B cell (primary cell): Measurements from ENCODE around the gene PTPMT1. TPM values are rescaled to one million over a fixed set of nuclear protein-coding genes. Genes with fewer than 3 reads are reported as not detected.

ENCODE experiments used
- ATAC-seq: fragments of 200-7000 bp; cut with Tn5 transposase; one replicate; pipeline ENCODE4 v1.10.0; 2021; ENCODE audit warnings: low read depth, mild to moderate bottlenecking, moderate number of reproducible peaks, moderate library complexity
- CTCF ChIA-PET: fragments of 350-600 bp; sonication (Branson Sonifier 250); formaldehyde crosslinking; loops from one replicate; lab custom pipeline; 2021; ENCODE audit warnings: antibody characterized with exemption, inconsistent platforms; lab: Charles Lee
- POLR2A ChIA-PET: fragments of 350-600 bp; sonication (Branson Sonifier 250); formaldehyde crosslinking; loops from one replicate; lab custom pipeline; 2021; ENCODE audit warnings: antibody characterized with exemption; lab: Charles Lee
- DNase-seq: peaks from one replicate; pipeline ENCODE4 v3.0.0; 2013
- H2AFZ ChIP-seq: 2 replicates; pipeline ENCODE4 v1.6.1; 2012; ENCODE audit warnings: mild to moderate bottlenecking, low read depth, low read length; ENCODE audit not compliant: insufficient read depth, poor library complexity, severe bottlenecking
- H3K27ac ChIP-seq, 2 donors: 1 replicate in 1 of 2; 2 replicates in 1 of 2; pipeline ENCODE4 v1.5.1; 2012 to 2013; ENCODE audit warnings: low read length in 2 of 2, mild to moderate bottlenecking in 2 of 2, moderate library complexity in 1 of 2
- H3K27me3 ChIP-seq, 4 experiments: fragments of 200-600 bp in 1 of 4; sonication (generic) in 1 of 4; replicated peaks in 1 of 4; 1 replicate in 2 of 4; 2 replicates in 2 of 4; pipeline versions ENCODE4 v1.6.1 to v1.7.0; 2013 to 2016; ENCODE audit warnings: low read length in 3 of 4, mild to moderate bottlenecking in 2 of 4, mixed read lengths in 1 of 4, moderate library complexity in 1 of 4; ENCODE audit not compliant: insufficient read depth in 4 of 4, control insufficient read depth in 3 of 4; ENCODE audit errors: control extremely low read depth in 1 of 4
- H3K36me3 ChIP-seq, 2 experiments: replicated peaks in 1 of 2; 1 replicate in 1 of 2; 2 replicates in 1 of 2; pipeline versions ENCODE4 v1.6.1 to v1.7.1; 2013; ENCODE audit warnings: low read length in 1 of 2; ENCODE audit not compliant: insufficient read depth in 2 of 2, control insufficient read depth in 1 of 2; ENCODE audit errors: control extremely low read depth in 1 of 2, extremely low read depth in 1 of 2
- H3K4me1 ChIP-seq, 2 donors: fragments of 200-600 bp in 1 of 2; sonication (generic) in 1 of 2; 1 replicate in 1 of 2; 2 replicates in 1 of 2; pipeline versions ENCODE4 v1.5.1 to v1.6.1; 2013 to 2017; ENCODE audit warnings: low read length in 2 of 2; ENCODE audit not compliant: control insufficient read depth in 2 of 2, insufficient read depth in 2 of 2
- H3K4me2 ChIP-seq: replicated peaks from 2 replicates; pipeline ENCODE3; 2012; ENCODE audit warnings: mild to moderate bottlenecking, low read depth, low read length; ENCODE audit not compliant: poor library complexity, severe bottlenecking
- H3K4me3 ChIP-seq, 5 experiments: fragments of 200-600 bp in 1 of 5; sonication (generic) in 1 of 5; 1 replicate in 3 of 5; 2 replicates in 2 of 5; pipeline versions ENCODE4 v1.5.1 to v1.7.0; 2011 to 2016; ENCODE audit warnings: low read length in 4 of 5, mild to moderate bottlenecking in 4 of 5, low read depth in 2 of 5, control low read depth in 1 of 5, moderate library complexity in 1 of 5; ENCODE audit not compliant: insufficient read depth in 1 of 5; ENCODE audit errors: control extremely low read depth in 1 of 5, extremely low read depth in 1 of 5
- H3K79me2 ChIP-seq: fragments of 200-600 bp; sonication (generic); one replicate; pipeline ENCODE4 v1.6.0; 2016; ENCODE audit warnings: low read length; ENCODE audit not compliant: control insufficient read depth, insufficient read depth
- H3K9ac ChIP-seq: fragments of 200-600 bp; sonication (generic); 2 replicates; pipeline ENCODE4 v1.6.1; 2017; ENCODE audit warnings: mild to moderate bottlenecking, low read length, moderate library complexity
- H3K9me3 ChIP-seq, 3 donors: one replicate each; pipeline versions ENCODE4 v1.6.1 to v1.7.1; 2013; ENCODE audit warnings: low read length in 2 of 3; ENCODE audit not compliant: control insufficient read depth in 2 of 3, insufficient read depth in 1 of 3; ENCODE audit errors: control extremely low read depth in 1 of 3
- H4K20me1 ChIP-seq: 2 replicates; pipeline ENCODE4 v1.6.0; 2012; ENCODE audit warnings: mild to moderate bottlenecking, low read length; ENCODE audit not compliant: insufficient read depth, control insufficient read depth, poor library complexity, severe bottlenecking
- H3K27ac Mint-ChIP-seq: one replicate; pipeline ENCODE4 v1.8.0; 2021; ENCODE audit warnings: mixed read lengths
- H3K27me3 Mint-ChIP-seq: one replicate; pipeline ENCODE4 v1.8.0; 2021; ENCODE audit warnings: mixed read lengths
- H3K4me1 Mint-ChIP-seq: one replicate; pipeline ENCODE4 v1.8.0; 2021; ENCODE audit warnings: mixed read lengths
- H3K4me3 Mint-ChIP-seq: one replicate; pipeline ENCODE4 v1.8.0; 2021; ENCODE audit warnings: mixed read lengths
- H3K9me3 Mint-ChIP-seq: one replicate; pipeline ENCODE4 v1.8.0; 2022; ENCODE audit warnings: mixed read lengths; ENCODE audit not compliant: insufficient read depth
- CTCF ChIP-seq: fragments of 200-600 bp; IDR thresholded peaks from one replicate; pipeline ENCODE4 v1.8.0; 2022; ENCODE audit warnings: antibody characterized with exemption, mild to moderate bottlenecking
- EZH2 ChIP-seq: IDR thresholded peaks from 2 replicates; pipeline ENCODE4 v1.6.1; 2012; ENCODE audit warnings: borderline replicate concordance, low read depth, mild to moderate bottlenecking, moderate library complexity, low read length; ENCODE audit not compliant: insufficient read depth, poor library complexity, severe bottlenecking
- WGBS: methylation state at CpG from one replicate; pipeline ENCODE4 v1.1.5; 2013; ENCODE audit warnings: missing lambda C conversion rate; ENCODE audit not compliant: insufficient coverage; 5-methylcytosine and 5-hydroxymethylcytosine counted together
- intact Hi-C: fragments of 100-400 bp; cut with micrococcal nuclease; formaldehyde crosslinking; loops from one replicate; pipeline ENCODE4 v1.10.0; 2022
- polyA plus RNA-seq: library from polyadenylated mRNA; depleted of rRNA; stranded (reverse); fragments of >200 nt; gene quantifications from 2 replicates; pipeline ENCODE4 v1.2.3, GENCODE V29; 2012
- total RNA-seq, 2 donors: library from RNA; stranded (reverse); fragments of 120-200 nt in 1 of 2; gene quantifications; 1 replicate in 1 of 2; 2 replicates in 1 of 2; pipeline versions ENCODE4 v1.2.3 to v1.2.4, GENCODE V29; 2013 to 2022

The PTPMT1 gene
- total and polyA plus RNA-seq, 2 donors (not counting 1 experiment from before 2014, with no cell fraction given): 20.8 to 35.7 TPM

DNA sequence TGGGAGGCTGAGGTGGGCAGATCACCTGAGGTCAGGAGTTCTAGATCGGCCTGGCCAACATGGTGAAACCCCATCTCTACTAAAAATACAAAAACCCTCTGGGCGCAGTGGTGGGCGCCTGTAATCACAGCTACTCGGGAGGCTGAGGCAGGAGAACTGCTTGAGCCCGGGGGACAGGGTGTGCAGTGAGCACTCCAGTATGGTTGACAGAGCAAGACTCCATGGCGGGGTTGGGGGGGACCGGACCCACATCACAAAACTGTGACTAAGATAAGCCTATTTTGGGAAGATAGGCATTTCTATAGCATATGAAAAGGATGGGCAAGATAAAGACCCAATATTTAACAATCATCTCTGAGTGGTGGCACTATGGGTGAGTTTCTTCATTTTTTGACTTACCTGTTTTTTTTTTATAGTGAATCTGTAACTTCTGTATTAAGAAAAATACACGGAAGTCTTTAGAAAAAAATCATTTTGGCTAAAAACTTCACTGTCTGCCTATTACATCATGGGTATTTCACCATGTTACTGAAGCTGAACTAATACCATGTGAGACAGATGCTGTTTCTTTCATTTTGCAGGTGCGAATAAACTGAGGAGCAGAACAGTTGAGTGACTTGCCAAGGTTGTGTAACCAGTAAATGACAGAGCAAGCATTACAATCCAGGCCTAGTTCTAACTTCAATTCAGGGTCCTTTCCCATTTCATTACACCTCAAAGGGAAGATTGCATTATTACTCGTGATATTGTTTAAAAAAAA lies 14.9 kb upstream of the PTPMT1 start:
- Histone ChIP-seq H3K4me1 (peaks cover 31 to 32% of the 10 kb centered on the region in 2 donors), H3K27ac (peak overlapping the region; percentile 3 to 88), H3K9me3 (no peaks in the 10 kb centered on the region), H3K79me2 (peaks cover 89% of the 10 kb centered on the region), H3K36me3 (no peaks in the 10 kb centered on the region), H3K4me2 (peak overlapping the region; percentile 90), H4K20me1 (peaks cover 36% of the 10 kb centered on the region), H3K9ac (no peak overlapping the region), H2AFZ (no peak overlapping the region), H3K4me3 (no peak overlapping the region), H3K27me3 (no peaks in the 10 kb centered on the region)
- Mint-ChIP-seq H3K27ac (peak overlapping the region; percentile 12), H3K27me3 (no peaks in the 10 kb centered on the region), H3K4me1 (peaks cover 49% of the 10 kb centered on the region), H3K9me3 (no peaks in the 10 kb centered on the region), H3K4me3 (peak overlapping the region; percentile 99)
- POLR2A ChIA-PET: interaction anchor here (0.6 to 0.7 kb wide), 2 partner anchors 93 to 211 kb away, joined by 3 to 4 read pairs; no protein-coding TSS in a partner anchor
- WGBS: 68% methylated on average over 6 of the region's 10 CpGs
- TF ChIP-seq EZH2: no peak
- CTCF ChIA-PET: interaction anchor here (1.4 kb wide), 1 partner anchor 12 kb away, joined by 3 read pairs; no protein-coding TSS in a partner anchor
- ATAC-seq (no peak), DNase-seq (peak; percentile 40)
- intact Hi-C loops: loop anchor here (10.0 kb wide), 2 partner anchors 616 to 1616 kb away; partner anchors contain the start of gene CSTPP1

DNA sequence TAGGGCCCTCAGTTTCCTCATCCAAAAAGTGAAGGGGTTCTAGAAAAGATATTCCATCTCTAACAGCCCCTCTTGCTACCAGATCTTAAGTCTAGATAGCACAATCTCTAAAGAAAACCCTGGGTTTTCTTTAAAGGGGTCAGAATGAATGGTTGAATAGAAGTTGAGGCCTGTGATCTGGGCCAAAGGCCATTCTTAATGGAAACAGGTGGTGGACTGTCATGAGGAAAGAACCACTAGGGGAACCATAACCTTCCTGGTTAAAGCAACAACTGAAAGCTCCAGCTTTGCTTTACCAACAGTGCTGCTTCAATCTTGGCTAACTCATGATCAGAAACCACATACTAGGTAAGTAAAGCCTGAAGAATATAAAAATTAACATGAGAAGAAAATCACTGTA lies 14.3 kb upstream of the PTPMT1 start:
- Mint-ChIP-seq H3K27me3 (no peaks in the 10 kb centered on the region), H3K4me3 (peak overlapping the region; percentile 99), H3K27ac (peak overlapping the region; percentile 12), H3K9me3 (no peaks in the 10 kb centered on the region), H3K4me1 (peaks cover 49% of the 10 kb centered on the region)
- no peak for ATAC-seq
- Histone ChIP-seq H3K27me3 (no peaks in the 10 kb centered on the region), H3K4me1 (peaks cover 31 to 32% of the 10 kb centered on the region in 2 donors), H3K9ac (peak overlapping the region; percentile 94), H3K4me2 (peak overlapping the region; percentile 90), H3K36me3 (no peaks in the 10 kb centered on the region), H3K9me3 (no peaks in the 10 kb centered on the region), H2AFZ (no peak overlapping the region), H4K20me1 (peaks cover 36% of the 10 kb centered on the region), H3K4me3 (peak overlapping the region in 3 of 5 experiments; percentile 30 to 94 (median 81)), H3K79me2 (peaks cover 84% of the 10 kb centered on the region), H3K27ac (peak overlapping the region; percentile 3 to 88)
- intact Hi-C loops: loop anchor here (10.0 kb wide), 2 partner anchors 616 to 1616 kb away; partner anchors contain the start of gene CSTPP1
- TF ChIP-seq EZH2 (no peak), CTCF (no peak)
- ChIA-PET POLR2A (interaction anchor here (0.7 kb wide), 2 partner anchors 16 to 292 kb away, joined by 3 to 5 read pairs; no protein-coding TSS in a partner anchor), CTCF (interaction anchor here (0.5 to 1.4 kb wide), 5 partner anchors 10 to 220 kb away, joined by 3 to 4 read pairs (median 3); no protein-coding TSS in a partner anchor)
- peak; percentile 41 for DNase-seq
